Esophagus muscularis mucosa (tissue), 3 donors: ENCODE data around the gene SLC31A2.

Experiments used
- POLR2A ChIP-seq: fragments of 450-650 bp; IDR thresholded peaks from one replicate; pipeline ENCODE4 v1.6.1; 2017; ENCODE audit warnings: antibody characterized with exemption, moderate library complexity, mild to moderate bottlenecking, low read depth
- POLR2AphosphoS5 ChIP-seq, 2 donors: sonication (generic); formaldehyde crosslinking; IDR thresholded peaks; one replicate each; pipeline ENCODE4 v1.6.1; 2017; ENCODE audit warnings: antibody characterized with exemption in 2 of 2
- TF ChIP-seq, protein P1 (sequence below), 3 experiments: fragments of 200-600 bp in 2 of 3; fragments of 450-650 bp in 1 of 3; sonication (generic) in 2 of 3; IDR thresholded peaks; one replicate each; pipeline ENCODE4 v1.5.1; 2017 to 2019; ENCODE audit warnings: antibody characterized with exemption in 3 of 3, mild to moderate bottlenecking in 2 of 3, moderate library complexity in 1 of 3

DNA sequence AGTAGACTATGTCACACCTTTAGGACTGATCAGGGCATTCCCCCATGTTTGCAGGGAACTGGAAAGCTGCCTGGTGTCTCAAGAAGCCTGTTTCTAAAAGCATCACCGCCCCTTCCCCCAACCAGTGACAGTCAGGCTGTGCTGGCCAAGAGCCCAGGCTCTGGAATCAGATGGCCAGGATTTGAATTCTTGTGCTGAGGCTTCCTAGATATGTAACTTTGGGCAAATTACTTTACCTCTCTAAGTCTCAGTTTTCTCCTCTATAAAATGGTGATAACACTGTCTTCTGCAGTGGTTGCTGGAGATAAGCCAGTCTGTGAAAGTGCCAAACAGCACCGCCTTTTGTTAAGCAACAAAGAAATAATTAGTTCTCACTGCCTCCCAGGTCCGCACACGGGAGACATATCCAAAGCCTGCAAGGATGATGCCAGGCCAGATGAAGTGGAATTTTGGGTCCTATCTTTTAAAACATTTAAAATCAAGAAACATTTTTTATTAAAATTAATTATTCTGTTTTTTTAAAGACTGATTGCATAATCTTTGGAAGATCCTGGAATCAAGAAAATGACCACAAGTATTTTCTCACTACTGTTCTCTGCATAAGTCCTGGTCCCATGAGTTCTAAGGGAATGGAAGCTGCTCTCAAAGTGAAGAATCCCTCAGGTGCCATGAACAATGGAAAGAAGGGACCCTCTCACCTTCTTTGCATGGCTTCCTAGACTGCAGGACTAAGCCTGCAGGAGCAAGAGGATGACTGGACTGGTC, 13.9 kb downstream of the SLC31A2 start:
- TF ChIP-seq, protein P1, sequence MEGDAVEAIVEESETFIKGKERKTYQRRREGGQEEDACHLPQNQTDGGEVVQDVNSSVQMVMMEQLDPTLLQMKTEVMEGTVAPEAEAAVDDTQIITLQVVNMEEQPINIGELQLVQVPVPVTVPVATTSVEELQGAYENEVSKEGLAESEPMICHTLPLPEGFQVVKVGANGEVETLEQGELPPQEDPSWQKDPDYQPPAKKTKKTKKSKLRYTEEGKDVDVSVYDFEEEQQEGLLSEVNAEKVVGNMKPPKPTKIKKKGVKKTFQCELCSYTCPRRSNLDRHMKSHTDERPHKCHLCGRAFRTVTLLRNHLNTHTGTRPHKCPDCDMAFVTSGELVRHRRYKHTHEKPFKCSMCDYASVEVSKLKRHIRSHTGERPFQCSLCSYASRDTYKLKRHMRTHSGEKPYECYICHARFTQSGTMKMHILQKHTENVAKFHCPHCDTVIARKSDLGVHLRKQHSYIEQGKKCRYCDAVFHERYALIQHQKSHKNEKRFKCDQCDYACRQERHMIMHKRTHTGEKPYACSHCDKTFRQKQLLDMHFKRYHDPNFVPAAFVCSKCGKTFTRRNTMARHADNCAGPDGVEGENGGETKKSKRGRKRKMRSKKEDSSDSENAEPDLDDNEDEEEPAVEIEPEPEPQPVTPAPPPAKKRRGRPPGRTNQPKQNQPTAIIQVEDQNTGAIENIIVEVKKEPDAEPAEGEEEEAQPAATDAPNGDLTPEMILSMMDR (IDR thresholded peaks at IDR 0.05), result no peak
- TF ChIP-seq POLR2AphosphoS5 (IDR thresholded peaks at IDR 0.05), result peak in 1 of 2 donors; percentile 30
- TF ChIP-seq POLR2A, result no peak
